A673 (cell line): Measurements from ENCODE around the gene NPHP4. TPM values are rescaled to one million over a fixed set of nuclear protein-coding genes. Genes with fewer than 3 reads are reported as not detected.

Source experiments
- BruUV-seq: library from RNA; stranded (reverse); fragments of 400-500 nt; replicated peaks from 2 replicates; lab custom pipeline; 2021; lab: Mats Ljungman, UMichigan
- CTCF ChIA-PET: fragments of 300-600 bp; sonication (Branson Sonifier 250); formaldehyde crosslinking; loops from one replicate; lab custom pipeline; 2022; ENCODE audit warnings: antibody characterized with exemption; lab: Charles Lee
- POLR2A ChIA-PET: fragments of 300-600 bp; sonication (Branson Sonifier 250); formaldehyde crosslinking; loops from one replicate; lab custom pipeline; 2022; ENCODE audit warnings: antibody characterized with exemption; ENCODE audit not compliant: low non-redundant PET; lab: Charles Lee
- DNase-seq: peaks from one replicate; pipeline ENCODE4 v3.0.0-alpha.2; 2015; ENCODE audit warnings: low spot score
- H3K27ac ChIP-seq: fragments of 200-600 bp; sonication (generic); 2 replicates; pipeline ENCODE4 v1.5.1; 2016; ENCODE audit warnings: mixed run types, low read depth, mild to moderate bottlenecking, mixed read lengths, antibody characterized with exemption, low read length; ENCODE audit not compliant: poor library complexity, severe bottlenecking
- H3K27me3 ChIP-seq: fragments of 200-600 bp; sonication (generic); replicated peaks from 2 replicates; pipeline ENCODE4 v1.6.1; 2017; ENCODE audit warnings: mixed run types, low read depth, mild to moderate bottlenecking, mixed read lengths, antibody characterized with exemption, low read length; ENCODE audit not compliant: insufficient read depth, poor library complexity
- H3K36me3 ChIP-seq: fragments of 200-600 bp; sonication (generic); 2 replicates; pipeline ENCODE4 v1.6.1; 2016; ENCODE audit warnings: mixed run types, mild to moderate bottlenecking, mixed read lengths, antibody characterized with exemption, low read length; ENCODE audit not compliant: insufficient read depth, poor library complexity, severe bottlenecking
- H3K4me1 ChIP-seq: fragments of 200-600 bp; sonication (generic); 2 replicates; pipeline ENCODE4 v1.6.1; 2017; ENCODE audit warnings: mixed run types, mild to moderate bottlenecking, mixed read lengths, antibody characterized with exemption, low read length; ENCODE audit not compliant: insufficient read depth, poor library complexity, severe bottlenecking
- H3K4me3 ChIP-seq: fragments of 200-600 bp; sonication (generic); 2 replicates; pipeline ENCODE4 v1.5.1; 2016; ENCODE audit warnings: low read depth, mixed run types, mild to moderate bottlenecking, mixed read lengths, low read length; ENCODE audit not compliant: poor library complexity, severe bottlenecking
- H3K9me3 ChIP-seq: fragments of 200-600 bp; sonication (generic); 2 replicates; pipeline ENCODE4 v1.6.1; 2016; ENCODE audit warnings: mixed run types, low read depth, mild to moderate bottlenecking, mixed read lengths, antibody characterized with exemption, low read length; ENCODE audit not compliant: poor library complexity, severe bottlenecking
- EZH2 ChIP-seq: fragments of 200-600 bp; sonication (generic); IDR thresholded peaks from 2 replicates; pipeline ENCODE4 v1.6.1; 2017; ENCODE audit warnings: borderline replicate concordance, low read depth, mild to moderate bottlenecking, mixed read lengths, antibody characterized with exemption, low read length; ENCODE audit not compliant: poor library complexity, severe bottlenecking
- intact Hi-C: fragments of 100-400 bp; cut with micrococcal nuclease; formaldehyde crosslinking; loops from one replicate; pipeline ENCODE4 v1.10.0; 2022; ENCODE audit not compliant: unreplicated experiment
- total RNA-seq: library from RNA; stranded (reverse); gene quantifications from 2 replicates; pipeline ENCODE4 v1.2.3, GENCODE V29; 2021
- TF ChIP-seq, protein P1 (sequence below): fragments of 300-800, 200-600 bp; sonication (generic); conservative IDR thresholded peaks from 2 replicates; pipeline ENCODE4 v1.5.1; 2017; ENCODE audit warnings: low read depth, mild to moderate bottlenecking, antibody characterized with exemption, low read length, moderate library complexity, mixed read lengths

The NPHP4 gene
- total RNA-seq, 1 experiment from 2014 or later: 27.6 TPM

DNA sequence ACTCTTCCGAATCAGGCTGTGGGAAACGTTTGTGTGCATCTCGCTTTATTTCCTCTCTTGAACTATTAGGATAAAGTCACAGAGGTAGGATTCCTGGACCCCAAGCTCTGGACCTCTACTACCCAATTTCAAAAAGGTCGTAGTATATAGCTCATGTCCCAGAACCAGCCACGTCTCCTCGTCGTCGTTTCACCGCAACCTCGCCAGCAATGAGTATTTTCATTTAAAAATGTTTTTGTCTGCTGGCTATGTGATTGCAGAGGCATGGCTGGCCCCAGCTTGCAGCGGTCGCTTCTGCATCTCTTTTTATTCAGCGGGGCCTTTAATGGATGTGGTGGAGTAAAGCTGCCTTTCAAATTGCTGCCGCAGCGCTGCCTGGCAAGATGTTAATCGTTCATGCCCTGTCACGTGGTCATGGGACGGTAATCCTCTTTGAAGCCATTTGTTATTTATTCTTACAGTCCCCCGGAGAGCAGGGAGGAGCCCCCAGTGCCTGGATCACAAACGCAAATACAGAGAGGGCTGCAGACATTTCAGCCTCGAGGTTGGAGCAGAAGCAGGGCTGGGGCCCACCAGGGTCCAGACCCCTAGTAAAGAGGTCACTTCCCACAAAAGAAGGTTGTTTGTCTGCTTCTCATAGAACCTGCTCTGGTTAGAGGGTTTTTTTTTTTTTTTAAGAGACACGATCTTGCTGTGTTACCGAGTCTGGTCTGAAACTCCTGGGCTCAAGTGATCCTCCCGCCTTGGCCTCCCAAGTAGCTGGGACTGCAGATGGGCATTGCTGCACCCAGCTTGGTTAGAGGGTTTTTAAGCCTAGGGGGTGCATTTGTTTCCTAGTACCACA is 11.6 kb upstream of the NPHP4 start:
- peak; percentile 92 for DNase-seq
- BruUV-seq: no TSS peak
- POLR2A ChIA-PET: no interaction called here
- Histone ChIP-seq H3K4me1 (peaks cover 37% of the 10 kb centered on the region), H3K4me3 (no peak overlapping the region), H3K36me3 (no peaks in the 10 kb centered on the region), H3K9me3 (no peaks in the 10 kb centered on the region), H3K27me3 (no peaks in the 10 kb centered on the region), H3K27ac (peak overlapping the region; percentile 33)
- TF ChIP-seq, protein P1, sequence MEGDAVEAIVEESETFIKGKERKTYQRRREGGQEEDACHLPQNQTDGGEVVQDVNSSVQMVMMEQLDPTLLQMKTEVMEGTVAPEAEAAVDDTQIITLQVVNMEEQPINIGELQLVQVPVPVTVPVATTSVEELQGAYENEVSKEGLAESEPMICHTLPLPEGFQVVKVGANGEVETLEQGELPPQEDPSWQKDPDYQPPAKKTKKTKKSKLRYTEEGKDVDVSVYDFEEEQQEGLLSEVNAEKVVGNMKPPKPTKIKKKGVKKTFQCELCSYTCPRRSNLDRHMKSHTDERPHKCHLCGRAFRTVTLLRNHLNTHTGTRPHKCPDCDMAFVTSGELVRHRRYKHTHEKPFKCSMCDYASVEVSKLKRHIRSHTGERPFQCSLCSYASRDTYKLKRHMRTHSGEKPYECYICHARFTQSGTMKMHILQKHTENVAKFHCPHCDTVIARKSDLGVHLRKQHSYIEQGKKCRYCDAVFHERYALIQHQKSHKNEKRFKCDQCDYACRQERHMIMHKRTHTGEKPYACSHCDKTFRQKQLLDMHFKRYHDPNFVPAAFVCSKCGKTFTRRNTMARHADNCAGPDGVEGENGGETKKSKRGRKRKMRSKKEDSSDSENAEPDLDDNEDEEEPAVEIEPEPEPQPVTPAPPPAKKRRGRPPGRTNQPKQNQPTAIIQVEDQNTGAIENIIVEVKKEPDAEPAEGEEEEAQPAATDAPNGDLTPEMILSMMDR: no peak
- no peak for TF ChIP-seq EZH2
- intact Hi-C loops: no loop called here
- CTCF ChIA-PET: no interaction called here

DNA sequence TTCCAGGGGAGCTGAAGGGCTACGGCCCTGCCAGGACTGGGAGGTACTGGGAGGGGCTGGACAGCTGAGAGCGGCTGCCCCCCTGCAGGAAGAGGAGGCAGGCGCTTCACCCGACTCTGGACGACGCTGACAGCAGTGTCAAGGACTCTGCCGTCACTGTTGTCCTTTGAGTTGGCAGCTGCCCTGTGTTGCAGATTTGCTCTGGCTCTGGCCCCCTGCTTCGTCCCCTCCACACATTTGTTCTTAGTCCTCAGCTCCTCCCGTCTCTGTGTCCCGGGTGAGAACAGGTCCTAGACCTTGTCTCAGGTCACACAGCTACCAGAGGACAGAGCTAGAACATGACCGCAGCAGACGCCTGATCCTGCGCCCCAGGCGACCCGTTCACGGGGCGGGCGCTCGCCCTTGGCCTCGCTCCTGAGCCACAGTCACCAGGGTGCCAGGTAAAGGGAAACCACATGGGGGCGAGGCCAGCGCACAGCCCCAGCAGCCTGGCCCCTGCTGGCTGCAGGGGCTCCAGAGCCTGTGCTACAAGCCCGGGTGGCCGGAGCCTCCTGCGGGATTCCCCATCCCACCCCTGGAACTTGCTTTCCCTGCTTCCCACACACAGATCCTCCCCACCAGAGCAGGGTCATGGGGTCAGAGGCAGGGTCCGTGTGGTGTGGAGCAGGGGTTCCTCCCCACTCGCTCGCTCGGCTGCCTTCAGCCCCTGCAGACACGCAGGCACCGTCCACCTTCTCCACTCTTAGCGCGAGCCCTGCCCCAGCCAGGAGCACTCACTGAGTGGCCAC is 10.7 kb upstream of the NPHP4 start:
- TF ChIP-seq EZH2: no peak
- TF ChIP-seq, protein P1: no peak

DNA sequence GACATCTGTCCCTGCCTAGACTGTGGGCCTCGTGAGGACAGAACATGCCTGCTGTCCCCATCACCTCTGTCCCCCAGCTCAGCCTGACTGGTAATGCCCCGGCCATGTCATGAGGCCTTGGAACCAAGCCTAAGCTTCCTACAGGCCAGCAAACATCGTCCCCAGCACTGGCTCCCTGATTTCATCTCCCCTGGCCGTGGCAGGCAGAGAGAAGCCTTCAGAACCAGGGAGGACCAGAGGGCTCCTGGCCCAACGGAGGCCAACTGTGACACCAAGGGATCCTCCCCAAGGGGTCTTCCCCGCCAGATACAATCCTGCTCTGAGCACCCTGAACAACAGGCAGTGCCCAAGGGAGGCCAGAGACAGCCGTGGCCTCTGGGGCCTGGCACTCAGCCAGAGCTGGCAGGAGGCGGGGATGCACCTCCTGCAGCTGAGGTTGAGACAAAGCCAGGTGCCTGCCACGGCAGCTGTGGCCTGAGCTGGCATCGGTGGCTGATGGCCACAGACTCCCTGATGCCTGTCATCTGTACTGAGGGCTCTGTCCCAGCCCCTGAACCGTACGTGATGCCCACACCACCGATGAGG is 9.9 kb upstream of the NPHP4 start:
- ChIA-PET CTCF (no interaction called here), POLR2A (no interaction called here)
- intact Hi-C loops: no loop called here
- no TSS peak for BruUV-seq
- H3K27ac ChIP-seq: no peak overlapping the region
- H3K36me3 ChIP-seq: no peaks in the 10 kb centered on the region
- no peak for DNase-seq
- TF ChIP-seq EZH2: no peak
- TF ChIP-seq, protein P1: no peak
- peaks cover 31% of the 10 kb centered on the region for H3K4me1 ChIP-seq
- no peaks in the 10 kb centered on the region for H3K9me3 ChIP-seq
- no peaks in the 10 kb centered on the region for H3K27me3 ChIP-seq
- no peak overlapping the region for H3K4me3 ChIP-seq

More for the DNA sequence above, 10.7 kb upstream of the NPHP4 start:
- ChIA-PET POLR2A (no interaction called here), CTCF (no interaction called here)
- peaks cover 37% of the 10 kb centered on the region for H3K4me1 ChIP-seq
- no TSS peak for BruUV-seq
- intact Hi-C loops: no loop called here
- DNase-seq: no peak
- no peak overlapping the region for H3K27ac ChIP-seq
- no peak overlapping the region for H3K4me3 ChIP-seq
- H3K36me3 ChIP-seq: no peaks in the 10 kb centered on the region
- H3K27me3 ChIP-seq: no peaks in the 10 kb centered on the region
- H3K9me3 ChIP-seq: no peaks in the 10 kb centered on the region
